WTC11 (cell line): ENCODE measurements around the gene CACNB3. TPM values are rescaled to one million over a fixed set of nuclear protein-coding genes. Genes with fewer than 3 reads are reported as not detected.

Experiments used
- AFF4 ChIP-seq: sonication (generic); formaldehyde crosslinking; IDR thresholded peaks from 2 replicates; pipeline ENCODE4 v1.8.1; 2023; ENCODE audit warnings: mild to moderate bottlenecking, missing genetic modification reagents, borderline replicate concordance
- ETV6 ChIP-seq: sonication (generic); formaldehyde crosslinking; IDR thresholded peaks from 2 replicates; pipeline ENCODE4 v1.8.1; 2022; ENCODE audit warnings: mild to moderate bottlenecking, missing genetic modification reagents
- FOXJ3 ChIP-seq: sonication (generic); formaldehyde crosslinking; IDR thresholded peaks from 2 replicates; pipeline ENCODE4 v1.9.0; 2021; ENCODE audit warnings: missing genetic modification reagents, mild to moderate bottlenecking, borderline replicate concordance
- FOXP1 ChIP-seq: sonication (generic); formaldehyde crosslinking; IDR thresholded peaks from 2 replicates; pipeline ENCODE4 v1.8.0; 2022; ENCODE audit warnings: missing genetic modification reagents, mild to moderate bottlenecking, moderate library complexity, borderline replicate concordance
- HMGXB4 ChIP-seq: sonication (generic); formaldehyde crosslinking; IDR thresholded peaks from 2 replicates; pipeline ENCODE4 v1.8.1; 2023; ENCODE audit warnings: mild to moderate bottlenecking, moderate library complexity, missing genetic modification reagents
- IRF2 ChIP-seq: sonication (generic); formaldehyde crosslinking; IDR thresholded peaks from 2 replicates; pipeline ENCODE4 v1.8.0; 2022; ENCODE audit warnings: low read depth, missing genetic modification reagents, borderline replicate concordance
- NFYB ChIP-seq: sonication (generic); formaldehyde crosslinking; conservative IDR thresholded peaks from 2 replicates; pipeline ENCODE4 v1.8.0; 2022; ENCODE audit warnings: low read depth, missing genetic modification reagents
- OVOL2 ChIP-seq: fragments of 250-450 bp; sonication (Bioruptor Pico); IDR thresholded peaks from 2 replicates; pipeline ENCODE4 v1.9.0; 2021; ENCODE audit warnings: mild to moderate bottlenecking, borderline replicate concordance
- PRRX2 ChIP-seq: fragments of 250-450 bp; sonication (Bioruptor Pico); IDR thresholded peaks from 2 replicates; pipeline ENCODE4 v1.8.0; 2021; ENCODE audit warnings: mild to moderate bottlenecking
- SP1 ChIP-seq: sonication (generic); formaldehyde crosslinking; conservative IDR thresholded peaks from 2 replicates; pipeline ENCODE4 v1.8.1; 2022; ENCODE audit warnings: missing genetic modification reagents
- TCF7 ChIP-seq: sonication (generic); formaldehyde crosslinking; IDR thresholded peaks from 2 replicates; pipeline ENCODE4 v1.8.0; 2022; ENCODE audit warnings: mild to moderate bottlenecking, low read depth, missing genetic modification reagents, moderate library complexity
- TEAD1 ChIP-seq: sonication (generic); formaldehyde crosslinking; IDR thresholded peaks from 2 replicates; pipeline ENCODE4 v1.8.0; 2022; ENCODE audit warnings: mild to moderate bottlenecking, missing genetic modification reagents
- ZNF219 ChIP-seq: sonication (generic); formaldehyde crosslinking; IDR thresholded peaks from 2 replicates; pipeline ENCODE4 v1.8.0; 2023; ENCODE audit warnings: missing genetic modification reagents, mild to moderate bottlenecking, borderline replicate concordance
- total RNA-seq: library from RNA; stranded (reverse); gene quantifications from 3 replicates; pipeline ENCODE4 v1.2.3, GENCODE V29; 2021
- TF ChIP-seq, protein P1 (sequence below): sonication (generic); formaldehyde crosslinking; IDR thresholded peaks from 2 replicates; pipeline ENCODE4 v1.8.0; 2022; ENCODE audit warnings: mild to moderate bottlenecking, missing genetic modification reagents
- TF ChIP-seq, protein P2 (sequence below): fragments of 250-450 bp; sonication (Bioruptor Pico); IDR thresholded peaks from 2 replicates; pipeline ENCODE4 v1.9.0; 2021; ENCODE audit warnings: moderate library complexity, mild to moderate bottlenecking, inconsistent platforms, borderline replicate concordance
- TF ChIP-seq, protein P3 (sequence below): sonication (generic); formaldehyde crosslinking; IDR thresholded peaks from 2 replicates; pipeline ENCODE4 v1.8.0; 2022; ENCODE audit warnings: mild to moderate bottlenecking, missing genetic modification reagents
- TF ChIP-seq, protein P4 (sequence below): sonication (generic); formaldehyde crosslinking; IDR thresholded peaks from 2 replicates; pipeline ENCODE4 v1.8.1; 2023; ENCODE audit warnings: mild to moderate bottlenecking, missing genetic modification reagents, moderate library complexity
- TF ChIP-seq, protein P5 (sequence below): fragments of 250-450 bp; sonication (Bioruptor Pico); IDR thresholded peaks from 2 replicates; pipeline ENCODE4 v2.1.2; 2022; ENCODE audit warnings: mild to moderate bottlenecking, moderate library complexity

The CACNB3 gene
- total RNA-seq, 1 experiment from 2014 or later = 17.0 TPM

DNA sequence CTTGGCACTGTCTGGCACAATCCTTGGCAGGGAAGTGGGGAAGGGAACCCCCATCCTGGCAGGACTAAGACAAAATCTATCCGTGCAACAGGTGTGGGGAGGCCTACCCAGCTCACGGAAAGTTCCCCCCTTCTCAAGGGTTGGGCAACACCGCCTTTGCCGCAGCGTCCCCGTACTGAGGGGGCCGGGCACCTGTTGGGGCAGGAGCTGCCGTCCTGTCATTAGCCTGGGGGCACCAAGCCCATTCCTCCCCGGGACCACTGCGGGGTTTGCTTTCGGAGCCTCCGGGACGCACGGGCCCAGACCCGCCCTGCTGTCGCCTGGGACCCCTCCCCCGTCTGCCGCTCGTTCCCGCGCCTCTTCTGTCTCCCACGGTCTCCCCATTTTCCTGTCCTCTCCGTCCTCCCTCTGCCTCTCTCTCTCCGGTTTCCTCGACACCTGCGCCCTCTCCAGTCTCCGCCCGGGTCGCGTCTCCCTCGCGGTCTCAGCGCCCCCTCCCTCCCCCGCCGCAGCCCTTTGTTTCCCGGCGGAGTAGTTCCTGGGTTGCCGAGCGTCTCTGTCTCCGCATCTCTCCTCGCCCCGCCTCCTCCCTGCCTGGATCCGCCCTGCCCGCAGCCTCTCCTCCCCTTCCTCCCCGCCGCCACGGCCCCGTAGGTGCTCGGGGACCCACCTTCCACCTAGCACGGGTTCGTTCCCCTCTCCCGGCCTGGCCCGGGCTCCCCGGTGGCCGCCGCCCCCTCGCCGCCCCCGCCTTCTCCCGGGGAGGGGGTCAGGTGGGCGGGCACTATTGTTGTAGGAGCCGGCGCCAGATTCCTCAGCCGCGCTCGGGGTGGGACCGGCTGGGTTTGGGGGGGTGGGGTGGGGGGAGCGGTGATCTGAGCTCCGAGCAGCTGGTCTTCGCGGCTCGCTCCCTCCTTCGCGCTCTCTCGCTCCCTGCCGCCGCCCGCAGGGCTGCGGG lies at the start of gene CACNB3 (continued):
- TF ChIP-seq AFF4 (CRISPR knock-in tag) = no peak
- TF ChIP-seq FOXJ3 (CRISPR knock-in tag) = no peak
- TF ChIP-seq SP1 (CRISPR knock-in tag) = 0 out of 2 replicates have a peak, but pooled peaks have one; percentile 10
- TF ChIP-seq HMGXB4 (CRISPR knock-in tag) = no peak
- TF ChIP-seq PRRX2 (CRISPR knock-in tag) = no peak
- TF ChIP-seq ETV6 (CRISPR knock-in tag) = peak; percentile 38; the same call in 1 of the 2 replicates
- TF ChIP-seq, protein P1, sequence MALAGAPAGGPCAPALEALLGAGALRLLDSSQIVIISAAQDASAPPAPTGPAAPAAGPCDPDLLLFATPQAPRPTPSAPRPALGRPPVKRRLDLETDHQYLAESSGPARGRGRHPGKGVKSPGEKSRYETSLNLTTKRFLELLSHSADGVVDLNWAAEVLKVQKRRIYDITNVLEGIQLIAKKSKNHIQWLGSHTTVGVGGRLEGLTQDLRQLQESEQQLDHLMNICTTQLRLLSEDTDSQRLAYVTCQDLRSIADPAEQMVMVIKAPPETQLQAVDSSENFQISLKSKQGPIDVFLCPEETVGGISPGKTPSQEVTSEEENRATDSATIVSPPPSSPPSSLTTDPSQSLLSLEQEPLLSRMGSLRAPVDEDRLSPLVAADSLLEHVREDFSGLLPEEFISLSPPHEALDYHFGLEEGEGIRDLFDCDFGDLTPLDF (CRISPR knock-in tag) = no peak
- TF ChIP-seq, protein P2, sequence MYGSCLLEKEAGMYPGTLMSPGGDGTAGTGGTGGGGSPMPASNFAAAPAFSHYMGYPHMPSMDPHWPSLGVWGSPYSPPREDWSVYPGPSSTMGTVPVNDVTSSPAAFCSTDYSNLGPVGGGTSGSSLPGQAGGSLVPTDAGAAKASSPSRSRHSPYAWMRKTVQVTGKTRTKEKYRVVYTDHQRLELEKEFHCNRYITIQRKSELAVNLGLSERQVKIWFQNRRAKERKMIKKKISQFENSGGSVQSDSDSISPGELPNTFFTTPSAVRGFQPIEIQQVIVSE (CRISPR knock-in tag) = no peak
- no peak for TF ChIP-seq NFYB (CRISPR knock-in tag)
- TF ChIP-seq, protein P3, sequence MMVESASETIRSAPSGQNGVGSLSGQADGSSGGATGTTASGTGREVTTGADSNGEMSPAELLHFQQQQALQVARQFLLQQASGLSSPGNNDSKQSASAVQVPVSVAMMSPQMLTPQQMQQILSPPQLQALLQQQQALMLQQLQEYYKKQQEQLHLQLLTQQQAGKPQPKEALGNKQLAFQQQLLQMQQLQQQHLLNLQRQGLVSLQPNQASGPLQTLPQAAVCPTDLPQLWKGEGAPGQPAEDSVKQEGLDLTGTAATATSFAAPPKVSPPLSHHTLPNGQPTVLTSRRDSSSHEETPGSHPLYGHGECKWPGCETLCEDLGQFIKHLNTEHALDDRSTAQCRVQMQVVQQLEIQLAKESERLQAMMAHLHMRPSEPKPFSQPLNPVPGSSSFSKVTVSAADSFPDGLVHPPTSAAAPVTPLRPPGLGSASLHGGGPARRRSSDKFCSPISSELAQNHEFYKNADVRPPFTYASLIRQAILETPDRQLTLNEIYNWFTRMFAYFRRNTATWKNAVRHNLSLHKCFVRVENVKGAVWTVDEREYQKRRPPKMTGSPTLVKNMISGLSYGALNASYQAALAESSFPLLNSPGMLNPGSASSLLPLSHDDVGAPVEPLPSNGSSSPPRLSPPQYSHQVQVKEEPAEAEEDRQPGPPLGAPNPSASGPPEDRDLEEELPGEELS (CRISPR knock-in tag) = no peak
- no peak for TF ChIP-seq OVOL2 (CRISPR knock-in tag)
- TF ChIP-seq FOXP1 (CRISPR knock-in tag) = no peak
- TF ChIP-seq ZNF219 = no peak
- TF ChIP-seq, protein P4, sequence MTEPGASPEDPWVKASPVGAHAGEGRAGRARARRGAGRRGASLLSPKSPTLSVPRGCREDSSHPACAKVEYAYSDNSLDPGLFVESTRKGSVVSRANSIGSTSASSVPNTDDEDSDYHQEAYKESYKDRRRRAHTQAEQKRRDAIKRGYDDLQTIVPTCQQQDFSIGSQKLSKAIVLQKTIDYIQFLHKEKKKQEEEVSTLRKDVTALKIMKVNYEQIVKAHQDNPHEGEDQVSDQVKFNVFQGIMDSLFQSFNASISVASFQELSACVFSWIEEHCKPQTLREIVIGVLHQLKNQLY (CRISPR knock-in tag) = no peak
- TF ChIP-seq TEAD1 (CRISPR knock-in tag) = 0 out of 2 replicates have a peak, but pooled peaks have one; percentile 11
- no peak for TF ChIP-seq IRF2 (CRISPR knock-in tag)
- no peak for TF ChIP-seq TCF7
- TF ChIP-seq, protein P5, sequence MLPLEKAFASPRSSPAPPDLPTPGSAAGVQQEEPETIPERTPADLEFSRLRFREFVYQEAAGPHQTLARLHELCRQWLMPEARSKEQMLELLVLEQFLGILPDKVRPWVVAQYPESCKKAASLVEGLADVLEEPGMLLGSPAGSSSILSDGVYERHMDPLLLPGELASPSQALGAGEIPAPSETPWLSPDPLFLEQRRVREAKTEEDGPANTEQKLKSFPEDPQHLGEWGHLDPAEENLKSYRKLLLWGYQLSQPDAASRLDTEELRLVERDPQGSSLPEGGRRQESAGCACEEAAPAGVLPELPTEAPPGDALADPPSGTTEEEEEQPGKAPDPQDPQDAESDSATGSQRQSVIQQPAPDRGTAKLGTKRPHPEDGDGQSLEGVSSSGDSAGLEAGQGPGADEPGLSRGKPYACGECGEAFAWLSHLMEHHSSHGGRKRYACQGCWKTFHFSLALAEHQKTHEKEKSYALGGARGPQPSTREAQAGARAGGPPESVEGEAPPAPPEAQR (CRISPR knock-in tag) = no peak
- TF ChIP-seq, all 79 proteins: peak for 7
